ENCODE results near the gene BPHL.
A peak's percentile ranks its signal among the peaks of the same experiment; 100 is the strongest.

DNA sequence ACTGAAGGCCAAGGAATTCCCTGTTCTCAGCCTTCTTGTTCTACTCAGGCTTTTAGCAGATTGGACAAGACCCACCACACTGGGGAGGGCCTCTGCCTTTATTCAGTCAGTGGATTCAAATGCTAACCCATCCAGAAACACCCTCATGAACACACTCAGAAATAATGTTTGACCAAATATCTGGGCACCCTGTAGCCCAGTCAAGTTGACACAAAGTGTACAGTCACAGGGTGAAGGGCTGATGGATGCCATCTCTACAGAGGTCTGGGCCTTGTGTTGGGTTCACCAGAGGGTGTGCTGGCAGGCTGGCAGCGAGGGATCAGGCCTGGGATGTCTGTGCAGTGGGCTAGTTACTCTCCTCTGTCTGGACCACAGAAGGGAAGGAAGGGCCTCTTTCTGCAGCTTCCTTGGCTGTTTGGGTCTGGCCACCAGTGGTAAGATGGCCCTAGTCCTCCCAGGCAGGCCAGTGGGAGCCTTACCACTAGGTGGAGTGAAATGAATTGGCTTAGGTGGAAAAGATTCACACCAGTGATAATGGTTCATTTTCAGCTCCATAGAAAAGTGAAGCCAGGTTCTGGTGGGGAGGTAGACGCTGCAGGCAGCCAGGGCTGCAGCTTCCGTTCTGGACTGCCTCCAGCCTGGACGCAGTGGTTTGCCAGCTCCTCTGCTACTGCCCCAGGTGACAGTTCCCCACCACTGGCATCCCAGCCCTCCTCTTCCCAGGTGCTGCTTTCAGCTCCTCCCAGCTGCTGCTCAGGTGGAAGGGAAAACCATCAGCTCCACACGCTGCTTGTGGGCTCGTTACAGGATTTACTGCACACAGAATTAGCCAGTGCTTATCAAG is 29.6 kb downstream of the BPHL start:
- TF ChIP-seq EZH2 (IDR thresholded peaks at IDR 0.05; ENCODE audit: low read depth, unreplicated experiment) (no peak), CTCF (conservative IDR thresholded peaks at IDR 0.05; ENCODE audit: low read depth in 2 of 2) (peak in 1 of 2 experiments; percentile 51; a peak in 2 of 4 replicates), POLR2AphosphoS5 (IDR thresholded peaks at IDR 0.05; ENCODE audit: low read depth) (no peak), EZH2phosphoT487 (IDR thresholded peaks at IDR 0.05; ENCODE audit: unreplicated experiment) (no peak), REST (IDR thresholded peaks at IDR 0.05; ENCODE audit: unreplicated experiment) (no peak), CREB1 (CRISPR knock-in tag; IDR thresholded peaks at IDR 0.05; ENCODE audit: low read depth) (no peak), JUNB (IDR thresholded peaks at IDR 0.05; ENCODE audit: unreplicated experiment) (no peak), ZNF331 (CRISPR knock-in tag; IDR thresholded peaks at IDR 0.05; ENCODE audit: low read depth) (no peak), ZNF114 (CRISPR knock-in tag; IDR thresholded peaks at IDR 0.05) (no peak)
- TF ChIP-seq, protein P1, sequence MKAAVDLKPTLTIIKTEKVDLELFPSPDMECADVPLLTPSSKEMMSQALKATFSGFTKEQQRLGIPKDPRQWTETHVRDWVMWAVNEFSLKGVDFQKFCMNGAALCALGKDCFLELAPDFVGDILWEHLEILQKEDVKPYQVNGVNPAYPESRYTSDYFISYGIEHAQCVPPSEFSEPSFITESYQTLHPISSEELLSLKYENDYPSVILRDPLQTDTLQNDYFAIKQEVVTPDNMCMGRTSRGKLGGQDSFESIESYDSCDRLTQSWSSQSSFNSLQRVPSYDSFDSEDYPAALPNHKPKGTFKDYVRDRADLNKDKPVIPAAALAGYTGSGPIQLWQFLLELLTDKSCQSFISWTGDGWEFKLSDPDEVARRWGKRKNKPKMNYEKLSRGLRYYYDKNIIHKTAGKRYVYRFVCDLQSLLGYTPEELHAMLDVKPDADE (IDR thresholded peaks at IDR 0.05) = no peak
